ENCODE results near the gene LCE5A.
"Not testable (repeated sequence)": the region's sequence is repeated elsewhere in the genome, so short reads cannot be mapped to it uniquely, and the experiment has no call there.

LCE5A gene

GRCh38 chr1:152517237-152517811 lies 6.7 kb downstream of the LCE5A start:
- DNase-seq = no peak

GRCh38 chr1:152519851-152520250 lies 9.2 kb downstream of the LCE5A start:
- DNase-seq = no peak

- DNase-seq = no peak
Measured at GRCh38 chr1:152520561-152521090, 10.0 kb downstream of the LCE5A start.

GRCh38 chr1:152525080-152525641 lies 14.6 kb downstream of the LCE5A start:
- DNase-seq = no peak

GRCh38 chr1:152533327-152533938 lies 22.8 kb downstream of the LCE5A start:
- no peak for DNase-seq

- no peak for DNase-seq
Measured at GRCh38 chr1:152535774-152536173, 25.2 kb downstream of the LCE5A start.

- no peak for DNase-seq
Measured at GRCh38 chr1:152537496-152537895, 26.9 kb downstream of the LCE5A start.

GRCh38 chr1:152539901-152540300 lies 29.3 kb downstream of the LCE5A start:
- DNase-seq = no peak

GRCh38 chr1:152543820-152544219 lies 33.2 kb downstream of the LCE5A start:
- DNase-seq = no peak

- DNase-seq = no peak
Measured at GRCh38 chr1:152546704-152547103, 36.1 kb downstream of the LCE5A start.

GRCh38 chr1:152548358-152548757 lies 37.8 kb downstream of the LCE5A start:
- not testable (repeated sequence) for DNase-seq

Data from activated CD8-positive, alpha-beta memory T cell treated with anti-CD3 and anti-CD28 coated beads for 24 hours (primary cell).